Suprapubic skin (tissue), 4 donors: ENCODE data around the gene HBS1L. TPM values are rescaled to one million over a fixed set of nuclear protein-coding genes. Genes with fewer than 3 reads are reported as not detected.

Experiments
- DNase-seq, 2 donors: peaks; one replicate each; pipeline ENCODE4 v3.0.0-alpha.2; 2019; ENCODE audit warnings: low spot score in 2 of 2
- H3K27ac ChIP-seq: fragments of 200-600 bp; sonication (generic); one replicate; pipeline ENCODE4 v1.5.1; 2019
- H3K27me3 ChIP-seq: fragments of 200-600 bp; sonication (generic); one replicate; pipeline ENCODE4 v1.5.1; 2019
- H3K36me3 ChIP-seq: fragments of 200-600 bp; sonication (generic); one replicate; pipeline ENCODE4 v1.5.1; 2019
- H3K4me1 ChIP-seq: fragments of 200-600 bp; sonication (generic); one replicate; pipeline ENCODE4 v1.5.1; 2019
- H3K4me3 ChIP-seq: fragments of 200-600 bp; sonication (generic); one replicate; pipeline ENCODE4 v1.5.1; 2019; ENCODE audit warnings: mild to moderate bottlenecking
- H3K9me3 ChIP-seq: fragments of 200-600 bp; sonication (generic); one replicate; pipeline ENCODE4 v1.5.1; 2019
- CTCF ChIP-seq, 2 donors: fragments of 200-600 bp in 1 of 2; fragments of 450-650 bp in 1 of 2; sonication (generic) in 1 of 2; IDR thresholded peaks; one replicate each; pipeline ENCODE4 v1.5.1; 2016 to 2019; ENCODE audit warnings: antibody characterized with exemption in 2 of 2, mild to moderate bottlenecking in 1 of 2, moderate library complexity in 1 of 2
- EP300 ChIP-seq: sonication (generic); formaldehyde crosslinking; IDR thresholded peaks from one replicate; pipeline ENCODE4 v1.6.1; 2017; ENCODE audit warnings: antibody characterized with exemption
- POLR2A ChIP-seq, 2 donors: fragments of 450-650 bp; IDR thresholded peaks; one replicate each; pipeline ENCODE4 v1.6.1; 2017; ENCODE audit warnings: antibody characterized with exemption in 2 of 2, mild to moderate bottlenecking in 2 of 2, moderate library complexity in 2 of 2
- POLR2AphosphoS5 ChIP-seq, 3 donors: sonication (generic); formaldehyde crosslinking; IDR thresholded peaks; one replicate each; pipeline ENCODE4 v1.6.1; 2017; ENCODE audit warnings: antibody characterized with exemption in 3 of 3
- WGBS: methylation state at CpG from one replicate; pipeline ENCODE4 v1.1.5; 2018; 5-methylcytosine and 5-hydroxymethylcytosine counted together
- total RNA-seq, 4 donors: library from RNA; depleted of rRNA; stranded (reverse); fragments of >200 nt; gene quantifications; one replicate each; pipeline ENCODE4 v1.1.0, GENCODE V29; 2016

Gene HBS1L
- total RNA-seq, 4 donors from 2014 or later, result 33.9 to 43.0 (median 36.1) TPM

- 93% methylated on average over 5 of the region's 5 CpGs for WGBS
- H3K4me1 ChIP-seq, result peaks cover 25% of the 10 kb centered on the region
- H3K36me3 ChIP-seq, result no peaks in the 10 kb centered on the region
- H3K9me3 ChIP-seq, result no peaks in the 10 kb centered on the region
- no peak overlapping the region for H3K4me3 ChIP-seq
- DNase-seq, result no peak
- H3K27ac ChIP-seq, result no peak overlapping the region
- H3K27me3 ChIP-seq, result no peaks in the 10 kb centered on the region
- TF ChIP-seq EP300 (no peak), CTCF (IDR thresholded peaks at IDR 0.05) (no peak), POLR2AphosphoS5 (IDR thresholded peaks at IDR 0.05) (no peak)
Measured at GRCh38 chr6:135056632-135057031, 2.0 kb upstream of the HBS1L start.

DNA sequence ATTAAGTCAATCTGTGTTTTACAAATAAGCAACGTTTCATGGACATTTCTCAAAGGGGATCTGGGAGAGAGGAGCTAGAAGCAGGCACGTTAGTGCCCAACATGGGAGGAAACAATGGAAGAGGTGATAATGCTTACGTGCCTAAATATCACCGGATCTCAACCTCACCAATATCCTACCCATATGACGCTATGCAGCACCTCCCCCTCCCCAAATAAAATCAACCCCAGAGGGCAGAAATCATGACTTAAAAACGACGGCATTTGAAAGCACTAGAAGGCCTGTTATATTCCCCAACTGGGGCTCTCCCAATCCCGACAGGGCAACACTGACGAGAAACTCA is 425 bp downstream of the HBS1L start:
- Histone ChIP-seq H3K36me3 (peaks cover 5% of the 10 kb centered on the region), H3K27ac (peak overlapping the region; percentile 95), H3K27me3 (no peaks in the 10 kb centered on the region), H3K9me3 (no peaks in the 10 kb centered on the region), H3K4me1 (peaks cover 25% of the 10 kb centered on the region), H3K4me3 (peak overlapping the region; percentile 92)
- DNase-seq, result no peak
- under 1% methylated on average over 9 of the region's 9 CpGs for WGBS
- TF ChIP-seq POLR2A (IDR thresholded peaks at IDR 0.05) (no peak), POLR2AphosphoS5 (IDR thresholded peaks at IDR 0.05) (no peak), EP300 (no peak), CTCF (IDR thresholded peaks at IDR 0.05) (no peak)

DNA sequence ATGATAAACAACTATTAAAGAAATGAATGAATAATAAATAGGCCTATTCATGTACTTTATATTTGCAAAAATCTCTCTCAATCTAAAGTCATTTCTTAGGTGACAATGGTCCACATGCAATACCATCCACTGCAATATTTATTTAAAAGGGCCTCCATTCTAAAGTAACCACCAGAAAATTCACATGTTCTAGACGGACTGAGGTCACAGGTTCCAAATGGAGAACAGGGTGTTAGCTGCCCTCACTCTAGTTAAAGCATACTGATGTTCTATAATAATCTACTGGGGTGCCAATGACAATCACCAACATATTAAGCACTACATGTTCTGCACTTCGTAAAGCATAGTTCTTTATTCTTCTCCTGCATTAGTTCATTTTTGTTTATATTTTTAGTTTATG is 1.2 kb downstream of the HBS1L start:
- Histone ChIP-seq H3K4me1 (peaks cover 25% of the 10 kb centered on the region), H3K27ac (no peak overlapping the region), H3K27me3 (no peaks in the 10 kb centered on the region), H3K4me3 (peak overlapping the region; percentile 92), H3K36me3 (peaks cover 8% of the 10 kb centered on the region), H3K9me3 (no peaks in the 10 kb centered on the region)
- 34% methylated on average over 2 of the region's 2 CpGs for WGBS
- TF ChIP-seq CTCF (IDR thresholded peaks at IDR 0.05) (no peak), POLR2AphosphoS5 (IDR thresholded peaks at IDR 0.05) (no peak), POLR2A (IDR thresholded peaks at IDR 0.05) (no peak), EP300 (no peak)
- no peak for DNase-seq

DNA sequence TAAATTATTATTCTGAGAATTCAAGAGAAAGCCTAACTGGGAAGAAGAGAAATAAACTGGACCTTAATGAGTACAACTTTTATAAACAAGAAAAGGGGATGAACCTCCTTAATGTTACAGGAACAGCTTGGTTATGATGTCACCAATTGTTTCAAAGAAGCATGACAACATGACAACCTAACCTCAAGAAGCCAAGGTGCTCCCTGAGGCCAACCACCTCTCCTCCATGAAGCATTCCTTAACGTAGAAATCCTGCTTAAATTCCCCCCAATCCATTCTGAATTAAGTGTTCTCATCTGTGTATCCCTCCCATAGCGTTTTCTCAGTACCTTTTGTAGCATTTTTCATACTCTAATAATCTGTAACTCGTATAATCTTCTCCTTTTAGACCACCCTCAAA is 1.7 kb downstream of the HBS1L start:
- H3K9me3 ChIP-seq, result no peaks in the 10 kb centered on the region
- DNase-seq, result no peak
- WGBS, result 59% methylated on average over 3 of the region's 3 CpGs
- TF ChIP-seq EP300 (no peak), POLR2AphosphoS5 (IDR thresholded peaks at IDR 0.05) (no peak), CTCF (IDR thresholded peaks at IDR 0.05) (no peak), POLR2A (IDR thresholded peaks at IDR 0.05) (no peak)
- no peaks in the 10 kb centered on the region for H3K27me3 ChIP-seq
- no peak overlapping the region for H3K27ac ChIP-seq
- peaks cover 25% of the 10 kb centered on the region for H3K4me1 ChIP-seq
- peak overlapping the region; percentile 92 for H3K4me3 ChIP-seq
- H3K36me3 ChIP-seq, result peaks cover 12% of the 10 kb centered on the region

DNA sequence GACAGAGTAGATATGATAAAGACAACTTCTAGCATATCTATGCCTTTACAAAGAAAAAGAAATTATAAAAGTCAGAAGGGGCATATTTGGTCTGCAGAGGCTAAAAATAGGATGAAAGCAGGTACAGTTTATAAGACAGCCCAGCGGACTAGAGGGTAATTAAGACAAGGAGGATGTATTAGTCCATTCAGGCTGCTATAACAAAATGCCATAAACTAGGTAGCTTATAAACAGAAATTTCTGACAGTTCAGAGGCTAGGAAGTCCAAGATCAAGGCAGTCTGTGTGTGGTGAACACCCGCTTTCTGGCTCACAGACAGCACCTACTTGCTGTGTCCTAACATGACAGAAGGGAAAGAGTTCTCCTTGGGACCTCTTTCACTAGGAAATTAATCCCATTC is 5.7 kb downstream of the HBS1L start:
- no peak overlapping the region for H3K4me3 ChIP-seq
- H3K36me3 ChIP-seq, result peaks cover 16% of the 10 kb centered on the region
- no peaks in the 10 kb centered on the region for H3K27me3 ChIP-seq
- no peaks in the 10 kb centered on the region for H3K9me3 ChIP-seq
- no peak overlapping the region for H3K27ac ChIP-seq
- 60% methylated on average over 2 of the region's 2 CpGs for WGBS
- no peak for DNase-seq
- peaks cover 18% of the 10 kb centered on the region for H3K4me1 ChIP-seq
- TF ChIP-seq CTCF (IDR thresholded peaks at IDR 0.05) (no peak), POLR2AphosphoS5 (IDR thresholded peaks at IDR 0.05) (no peak), EP300 (no peak), POLR2A (IDR thresholded peaks at IDR 0.05) (no peak)
